ENCODE results near the gene ALPI.

The ALPI gene

GRCh38 chr2:232485348-232485756 is 29.4 kb downstream of the ALPI start:
- TF ChIP-seq ESRRG (CRISPR knock-in tag; IDR thresholded peaks at IDR 0.05) = no peak
- no peak for TF ChIP-seq BACH2 (CRISPR knock-in tag; IDR thresholded peaks at IDR 0.05; ENCODE audit: borderline replicate concordance)
- TF ChIP-seq PPARA (CRISPR knock-in tag; IDR thresholded peaks at IDR 0.05; ENCODE audit: borderline replicate concordance) = no peak
- TF ChIP-seq POU6F1 (CRISPR knock-in tag; IDR thresholded peaks at IDR 0.05; ENCODE audit: borderline replicate concordance, low read depth) = no peak
- no peak for TF ChIP-seq TSHZ2 (CRISPR knock-in tag; IDR thresholded peaks at IDR 0.05)
- no peak for TF ChIP-seq TCF4 (CRISPR knock-in tag; IDR thresholded peaks at IDR 0.05; ENCODE audit: borderline replicate concordance)
- TF ChIP-seq GLIS3 (CRISPR knock-in tag; IDR thresholded peaks at IDR 0.05) = no peak
- no peak for TF ChIP-seq ZNF565 (CRISPR knock-in tag; conservative IDR thresholded peaks at IDR 0.05; ENCODE audit: low read depth)
- no peak for TF ChIP-seq OSR1 (CRISPR knock-in tag; IDR thresholded peaks at IDR 0.05)
- TF ChIP-seq ZFP30 (CRISPR knock-in tag; IDR thresholded peaks at IDR 0.05) = no peak
- TF ChIP-seq PATZ1 (CRISPR knock-in tag; IDR thresholded peaks at IDR 0.05; ENCODE audit: borderline replicate concordance) = no peak
- TF ChIP-seq ISL1 (CRISPR knock-in tag; IDR thresholded peaks at IDR 0.05) = no peak
- TF ChIP-seq CSRNP3 (CRISPR knock-in tag; IDR thresholded peaks at IDR 0.05) = no peak
- TF ChIP-seq TOX (CRISPR knock-in tag; IDR thresholded peaks at IDR 0.05; ENCODE audit: borderline replicate concordance) = no peak
- TF ChIP-seq ZC3H10 (CRISPR knock-in tag; IDR thresholded peaks at IDR 0.05) = no peak
- TF ChIP-seq ZNF8 (CRISPR knock-in tag; IDR thresholded peaks at IDR 0.05) = no peak
- no peak for TF ChIP-seq CSDC2 (CRISPR knock-in tag; IDR thresholded peaks at IDR 0.05)
- TF ChIP-seq ZNF70 (CRISPR knock-in tag; IDR thresholded peaks at IDR 0.05) = no peak
- ATAC-seq = no peak

GRCh38 chr2:232485757-232486557 is 30.0 kb downstream of the ALPI start:
- no peak for ATAC-seq
- TF ChIP-seq PPARA (CRISPR knock-in tag; IDR thresholded peaks at IDR 0.05; ENCODE audit: borderline replicate concordance) = no peak
- no peak for TF ChIP-seq ZFP3 (CRISPR knock-in tag; IDR thresholded peaks at IDR 0.05)
- no peak for TF ChIP-seq CSRNP3 (CRISPR knock-in tag; IDR thresholded peaks at IDR 0.05)
- no peak for TF ChIP-seq TSHZ2 (CRISPR knock-in tag; IDR thresholded peaks at IDR 0.05)
- no peak for TF ChIP-seq ZFP30 (CRISPR knock-in tag; IDR thresholded peaks at IDR 0.05)
- no peak for TF ChIP-seq TOX (CRISPR knock-in tag; IDR thresholded peaks at IDR 0.05; ENCODE audit: borderline replicate concordance)
- TF ChIP-seq ZNF70 (CRISPR knock-in tag; IDR thresholded peaks at IDR 0.05) = no peak
- no peak for TF ChIP-seq ZC3H10 (CRISPR knock-in tag; IDR thresholded peaks at IDR 0.05)
- no peak for TF ChIP-seq ARNTL (CRISPR knock-in tag; IDR thresholded peaks at IDR 0.05; ENCODE audit: borderline replicate concordance, low read depth)
- no peak for TF ChIP-seq PATZ1 (CRISPR knock-in tag; IDR thresholded peaks at IDR 0.05; ENCODE audit: borderline replicate concordance)
- TF ChIP-seq ISL1 (CRISPR knock-in tag; IDR thresholded peaks at IDR 0.05) = no peak
- TF ChIP-seq CSDC2 (CRISPR knock-in tag; IDR thresholded peaks at IDR 0.05) = no peak
- TF ChIP-seq ESRRG (CRISPR knock-in tag; IDR thresholded peaks at IDR 0.05) = no peak
- TF ChIP-seq TCF4 (CRISPR knock-in tag; IDR thresholded peaks at IDR 0.05; ENCODE audit: borderline replicate concordance) = no peak
